T-cell (primary cell): ENCODE results near the gene GJA3. TPM values are rescaled to one million over a fixed set of nuclear protein-coding genes. Genes with fewer than 3 reads are reported as not detected.
A peak's percentile ranks its signal among the peaks of the same experiment; 100 is the strongest.

Source experiments
- ATAC-seq, 4 experiments: fragments of 200-7000 bp in 3 of 4; fragments of 150-1000 bp in 1 of 4; cut with Tn5 transposase; replicated peaks in 1 of 4; 1 replicate in 3 of 4; 2 replicates in 1 of 4; pipeline ENCODE4 v1.10.0; 2021; ENCODE audit warnings: moderate library complexity in 3 of 4, mild to moderate bottlenecking in 2 of 4, moderate number of reproducible peaks in 1 of 4
- CTCF ChIA-PET, 2 donors: fragments of 300-600 bp; sonication (Branson Sonifier 250); formaldehyde crosslinking; loops; one replicate each; lab custom pipeline; 2022; ENCODE audit warnings: antibody characterized with exemption in 2 of 2; lab: Charles Lee
- POLR2A ChIA-PET, 2 donors: fragments of 300-600 bp; sonication (Branson Sonifier 250); formaldehyde crosslinking; loops; one replicate each; lab custom pipeline; 2022; ENCODE audit warnings: antibody characterized with exemption in 2 of 2; lab: Charles Lee
- DNase-seq, 35 experiments: peaks; one replicate each; pipeline versions ENCODE4 v3.0.0 to v3.0.0-alpha.2; 2013 to 2023
- H3K27ac ChIP-seq: one replicate; pipeline ENCODE4 v1.5.1; 2013; ENCODE audit warnings: low read length
- H3K27me3 ChIP-seq, 2 experiments: replicated peaks in 1 of 2; 1 replicate in 1 of 2; 2 replicates in 1 of 2; pipeline versions ENCODE4 v1.6.1 to v1.7.0; 2013; ENCODE audit warnings: low read length in 1 of 2, mixed read lengths in 1 of 2; ENCODE audit not compliant: control insufficient read depth in 2 of 2, insufficient read depth in 2 of 2; ENCODE audit errors: extremely low read depth in 1 of 2
- H3K36me3 ChIP-seq, 2 donors: 1 replicate in 1 of 2; 2 replicates in 1 of 2; pipeline versions ENCODE4 v1.6.1 to v1.7.0; 2013; ENCODE audit warnings: low read length in 1 of 2; ENCODE audit not compliant: control insufficient read depth in 2 of 2, insufficient read depth in 1 of 2; ENCODE audit errors: extremely low read depth in 1 of 2
- H3K4me1 ChIP-seq, 2 experiments: 1 replicate in 1 of 2; 2 replicates in 1 of 2; pipeline versions ENCODE4 v1.6.1 to v1.7.0; 2013; ENCODE audit warnings: low read length in 2 of 2, mixed read lengths in 1 of 2; ENCODE audit not compliant: insufficient read depth in 2 of 2, control insufficient read depth in 1 of 2; ENCODE audit errors: extremely low read depth in 1 of 2
- H3K4me3 ChIP-seq, 2 donors: 1 replicate in 1 of 2; 2 replicates in 1 of 2; pipeline versions ENCODE4 v1.5.1 to v1.7.0; 2013; ENCODE audit warnings: mild to moderate bottlenecking in 2 of 2, low read length in 1 of 2, moderate library complexity in 1 of 2; ENCODE audit not compliant: control insufficient read depth in 1 of 2; ENCODE audit errors: extremely low read depth in 1 of 2
- H3K9me3 ChIP-seq: 2 replicates; pipeline ENCODE4 v1.7.0; 2013
- H3K27ac Mint-ChIP-seq, 2 donors: one replicate each; pipeline ENCODE4 v1.8.0; 2020 to 2021; ENCODE audit warnings: mild to moderate bottlenecking in 2 of 2, mixed read lengths in 2 of 2
- H3K27me3 Mint-ChIP-seq, 2 donors: one replicate each; pipeline ENCODE4 v1.8.0; 2021 to 2022; ENCODE audit warnings: mixed read lengths in 2 of 2
- H3K36me3 Mint-ChIP-seq: one replicate; pipeline ENCODE4 v1.8.0; 2021; ENCODE audit warnings: mixed read lengths
- H3K4me1 Mint-ChIP-seq, 3 donors: one replicate each; pipeline ENCODE4 v1.8.0; 2020 to 2022; ENCODE audit warnings: mixed read lengths in 3 of 3, mild to moderate bottlenecking in 1 of 3
- H3K4me3 Mint-ChIP-seq, 3 donors: one replicate each; pipeline ENCODE4 v1.8.0; 2020 to 2022; ENCODE audit warnings: mild to moderate bottlenecking in 3 of 3, mixed read lengths in 3 of 3, moderate library complexity in 3 of 3
- H3K9me3 Mint-ChIP-seq, 3 donors: one replicate each; pipeline ENCODE4 v1.8.0; 2020 to 2022; ENCODE audit warnings: mixed read lengths in 3 of 3
- WGBS: methylation state at CpG from one replicate; pipeline ENCODE4 v1.1.5; 2013; ENCODE audit warnings: missing lambda C conversion rate; ENCODE audit not compliant: insufficient coverage; 5-methylcytosine and 5-hydroxymethylcytosine counted together
- total RNA-seq, 35 experiments: library from RNA in 6 of 35; stranded (reverse) in 6 of 35; fragments of 120-200 nt in 1 of 35; gene quantifications; one replicate each; pipeline versions ENCODE4 v1.2.1 to v1.2.4 and lab custom pipeline; 2013 to 2026

GJA3 gene
- total RNA-seq, 5 donors from 2014 or later (not counting 1 experiment from before 2014, with no cell fraction given) = 0.10 to 0.93 (median 0.42) TPM

DNA sequence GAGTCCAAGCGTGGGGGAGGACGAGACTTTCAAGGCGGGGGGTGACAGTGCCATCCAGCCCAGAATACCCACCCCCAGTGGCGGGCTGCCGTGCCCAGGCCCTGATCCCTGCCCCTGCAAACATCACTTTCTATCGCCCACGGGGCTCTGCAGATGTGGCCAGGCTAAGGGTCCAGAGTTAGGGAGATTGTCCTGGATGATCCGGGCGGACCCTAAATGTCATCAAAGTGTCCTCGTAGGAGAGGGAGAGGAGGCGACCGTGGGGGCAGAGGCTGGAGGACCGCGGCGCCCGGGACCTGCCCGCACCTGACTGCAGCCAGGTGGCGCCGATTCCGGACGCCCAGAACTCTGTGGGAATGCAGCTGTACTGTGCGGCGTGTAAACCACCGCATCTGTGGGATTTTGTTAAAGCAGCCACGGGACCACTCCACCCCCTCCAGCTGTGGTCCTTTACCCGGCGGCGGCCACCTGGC, 32.4 kb downstream of the GJA3 start:
- Mint-ChIP-seq H3K27ac (no peak overlapping the region), H3K36me3 (no peaks in the 10 kb centered on the region), H3K4me3 (peak overlapping the region; percentile 47 to 69 (median 61)), H3K27me3 (peaks cover 10 to 30% of the 10 kb centered on the region in 2 donors), H3K4me1 (peaks cover 0 to 8% (median 5%) of the 10 kb centered on the region in 3 donors), H3K9me3 (no peaks in the 10 kb centered on the region)
- ChIA-PET POLR2A (interaction anchor here (0.6 kb wide), 2 partner anchors 150 to 793 kb away, joined by 3 to 4 read pairs; no protein-coding TSS in a partner anchor), CTCF (interaction anchor here (0.9 to 2.0 kb wide), 4 partner anchors 10 to 35 kb away, joined by 3 to 6 read pairs (median 4); no protein-coding TSS in a partner anchor)
- DNase-seq = peak in 4 of 35 experiments; percentile 6 to 31 (median 12)
- 5% methylated on average over 21 of the region's 28 CpGs for WGBS
- Histone ChIP-seq H3K4me3 (peak overlapping the region; percentile 53 to 67), H3K36me3 (no peaks in the 10 kb centered on the region), H3K9me3 (no peaks in the 10 kb centered on the region), H3K27me3 (peaks cover 7 to 65% of the 10 kb centered on the region in 2 experiments), H3K27ac (no peak overlapping the region), H3K4me1 (peaks cover 0 to 20% of the 10 kb centered on the region in 2 experiments)
- peak; percentile 19 to 43 (median 34) for ATAC-seq

DNA sequence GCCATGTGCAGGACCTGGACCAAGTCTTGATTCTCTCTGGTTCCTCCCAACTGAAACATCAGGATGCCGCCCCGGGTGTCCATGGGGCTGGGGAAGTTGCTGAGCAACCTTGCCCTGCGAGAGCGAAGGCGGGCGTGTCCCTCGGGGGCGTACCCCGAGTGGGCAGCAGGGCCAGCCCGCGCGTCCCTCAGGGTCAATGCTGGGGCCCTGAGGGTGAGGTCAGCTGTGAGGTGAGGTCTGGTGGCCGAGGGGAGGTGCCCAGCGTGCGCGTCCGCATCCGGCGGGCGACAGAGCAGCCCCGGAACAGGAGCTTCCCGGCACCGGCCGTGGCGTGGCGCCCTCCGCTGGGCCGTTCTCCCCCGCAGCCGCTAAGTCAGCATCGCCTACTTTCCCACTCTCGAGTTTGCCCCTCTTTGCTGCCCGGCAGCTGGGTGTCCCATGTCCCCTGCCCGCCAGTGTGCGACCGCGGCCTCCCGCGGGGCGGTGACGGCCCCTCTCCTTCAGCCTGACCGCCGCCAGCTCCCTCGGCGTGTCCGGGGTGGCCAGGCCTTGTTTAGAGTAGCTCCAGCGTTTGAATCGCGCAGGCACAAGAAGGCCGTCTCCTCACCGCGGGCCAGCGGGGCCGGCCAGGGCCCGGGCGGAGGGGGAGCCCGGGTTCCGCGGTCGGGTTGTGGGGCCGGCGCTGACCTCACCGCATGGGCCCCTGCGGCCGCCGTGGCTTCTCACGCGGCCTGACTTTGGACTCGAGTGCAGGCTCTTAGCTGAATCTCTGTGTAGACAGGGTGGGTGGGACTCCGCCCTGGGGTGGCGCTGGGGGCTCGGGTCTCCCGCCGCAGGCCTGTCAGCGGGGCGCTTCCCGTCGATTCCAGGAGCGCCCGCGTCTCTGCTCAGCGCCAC, 33.0 kb downstream of the GJA3 start:
- under 1% methylated on average over 74 of the region's 82 CpGs for WGBS

DNA sequence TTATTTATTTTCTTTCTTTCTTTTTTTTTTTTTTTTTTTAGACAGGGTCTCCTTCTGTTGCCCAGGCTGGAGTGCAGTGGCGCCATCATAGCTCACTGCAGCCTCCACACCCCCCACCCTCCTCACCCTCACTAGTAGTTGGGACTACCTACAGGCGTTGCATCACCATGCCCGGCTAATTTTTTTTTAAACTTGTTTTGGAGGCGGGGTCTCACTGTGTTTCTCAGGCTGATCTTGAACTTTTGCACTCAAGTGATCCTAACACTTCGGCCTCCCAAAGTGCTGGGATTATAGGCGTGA, 33.6 kb downstream of the GJA3 start:
- no peak overlapping the region for H3K27ac ChIP-seq
- no peaks in the 10 kb centered on the region for H3K9me3 ChIP-seq
- ChIA-PET CTCF (interaction anchor here (0.6 to 2.0 kb wide), 8 partner anchors 8 to 1935 kb away, joined by 3 to 6 read pairs (median 4); no protein-coding TSS in a partner anchor), POLR2A (interaction anchor here (0.6 to 0.7 kb wide), 4 partner anchors 21 to 298 kb away, joined by 4 to 11 read pairs (median 4); no protein-coding TSS in a partner anchor)
- Mint-ChIP-seq H3K9me3 (no peaks in the 10 kb centered on the region), H3K4me3 (peak overlapping the region; percentile 61 to 62 (median 62)), H3K27me3 (peaks cover 4 to 25% of the 10 kb centered on the region in 2 donors), H3K4me1 (peaks cover 0 to 8% (median 5%) of the 10 kb centered on the region in 3 donors), H3K36me3 (no peaks in the 10 kb centered on the region), H3K27ac (no peak overlapping the region)
- H3K27me3 ChIP-seq = peaks cover 7 to 60% of the 10 kb centered on the region in 2 experiments
- no peaks in the 10 kb centered on the region for H3K36me3 ChIP-seq
- H3K4me1 ChIP-seq = peaks cover 0 to 20% of the 10 kb centered on the region in 2 experiments
- WGBS = 10% methylated on average over 5 of the region's 6 CpGs
- H3K4me3 ChIP-seq = peak overlapping the region; percentile 53 to 67
- ATAC-seq = peak in 3 of 4 experiments; percentile 10 to 54 (median 24)
- DNase-seq = peak in 2 of 35 experiments; percentile 6 to 19

More for the DNA sequence above, 33.0 kb downstream of the GJA3 start:
- Histone ChIP-seq H3K9me3 (no peaks in the 10 kb centered on the region), H3K36me3 (no peaks in the 10 kb centered on the region), H3K27me3 (peaks cover 7 to 62% of the 10 kb centered on the region in 2 experiments), H3K4me3 (peak overlapping the region; percentile 53 to 67), H3K4me1 (peaks cover 0 to 20% of the 10 kb centered on the region in 2 experiments), H3K27ac (no peak overlapping the region)
- Mint-ChIP-seq H3K27me3 (peaks cover 5 to 27% of the 10 kb centered on the region in 2 donors), H3K36me3 (no peaks in the 10 kb centered on the region), H3K4me3 (peak overlapping the region; percentile 61 to 69 (median 62)), H3K4me1 (peaks cover 0 to 8% (median 5%) of the 10 kb centered on the region in 3 donors), H3K27ac (no peak overlapping the region), H3K9me3 (no peaks in the 10 kb centered on the region)
- ChIA-PET CTCF (interaction anchor here (0.6 to 2.0 kb wide), 8 partner anchors 9 to 1935 kb away, joined by 3 to 6 read pairs (median 4); no protein-coding TSS in a partner anchor), POLR2A (interaction anchor here (0.6 to 0.7 kb wide), 3 partner anchors 21 to 793 kb away, joined by 3 to 11 read pairs (median 4); no protein-coding TSS in a partner anchor)
- peak in 14 of 35 experiments; percentile 8 to 54 (median 30) for DNase-seq
- ATAC-seq = peak; percentile 69 to 80 (median 77)

DNA sequence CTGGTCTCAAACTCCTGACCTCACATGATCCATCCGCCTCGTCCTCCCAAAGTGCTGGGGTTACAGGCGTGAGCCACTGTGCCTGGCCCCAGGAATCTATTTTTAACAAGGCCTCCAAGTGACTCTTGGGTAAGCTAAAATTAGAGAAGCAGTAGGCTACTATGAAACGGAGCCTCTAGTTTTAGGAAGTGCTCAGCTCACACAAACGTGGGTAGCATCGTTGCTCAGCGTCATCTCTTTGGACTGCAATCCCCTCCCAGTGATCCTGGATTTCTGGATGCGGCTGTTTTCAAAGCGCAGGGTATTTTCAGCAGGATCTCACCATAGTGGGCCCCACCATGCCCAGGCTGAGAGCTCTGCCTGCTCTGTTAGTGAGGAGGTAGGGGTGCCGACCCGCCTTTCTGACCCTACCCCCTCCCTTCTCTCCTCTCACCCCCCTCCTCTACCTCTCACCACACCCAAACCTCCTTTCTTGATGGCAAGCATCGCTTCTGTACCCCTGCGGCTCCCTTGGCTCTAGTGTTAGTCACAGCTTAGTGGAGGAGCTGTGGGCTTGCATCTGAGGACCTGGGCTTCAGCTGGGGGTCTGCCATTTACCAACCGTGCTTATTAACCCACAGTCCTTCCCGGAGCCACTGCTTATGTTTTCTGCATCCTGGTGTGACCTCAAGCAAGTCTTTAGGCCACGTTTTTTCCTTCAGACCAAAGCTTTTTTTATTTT, 34.2 kb downstream of the GJA3 start:
- no peaks in the 10 kb centered on the region for H3K9me3 ChIP-seq
- WGBS = 66% methylated on average over 9 of the region's 16 CpGs
- Mint-ChIP-seq H3K27me3 (peaks cover 4 to 25% of the 10 kb centered on the region in 2 donors), H3K4me3 (peak overlapping the region in 2 of 3 donors; percentile 45 to 61), H3K4me1 (peaks cover 0 to 8% (median 5%) of the 10 kb centered on the region in 3 donors), H3K9me3 (no peaks in the 10 kb centered on the region), H3K36me3 (no peaks in the 10 kb centered on the region), H3K27ac (no peak overlapping the region)
- no peak overlapping the region for H3K4me3 ChIP-seq
- ChIA-PET CTCF (interaction anchor here (0.6 to 2.0 kb wide), 7 partner anchors 9 to 1936 kb away, joined by 3 to 6 read pairs (median 3); no protein-coding TSS in a partner anchor), POLR2A (interaction anchor here (0.6 to 0.8 kb wide), 5 partner anchors 20 to 427 kb away, joined by 3 to 11 read pairs (median 4); no protein-coding TSS in a partner anchor)
- H3K27me3 ChIP-seq = peaks cover 7 to 55% of the 10 kb centered on the region in 2 experiments
- peaks cover 0 to 20% of the 10 kb centered on the region in 2 experiments for H3K4me1 ChIP-seq
- ATAC-seq (no peak), DNase-seq (no peak)
- no peaks in the 10 kb centered on the region for H3K36me3 ChIP-seq
- H3K27ac ChIP-seq = no peak overlapping the region

DNA sequence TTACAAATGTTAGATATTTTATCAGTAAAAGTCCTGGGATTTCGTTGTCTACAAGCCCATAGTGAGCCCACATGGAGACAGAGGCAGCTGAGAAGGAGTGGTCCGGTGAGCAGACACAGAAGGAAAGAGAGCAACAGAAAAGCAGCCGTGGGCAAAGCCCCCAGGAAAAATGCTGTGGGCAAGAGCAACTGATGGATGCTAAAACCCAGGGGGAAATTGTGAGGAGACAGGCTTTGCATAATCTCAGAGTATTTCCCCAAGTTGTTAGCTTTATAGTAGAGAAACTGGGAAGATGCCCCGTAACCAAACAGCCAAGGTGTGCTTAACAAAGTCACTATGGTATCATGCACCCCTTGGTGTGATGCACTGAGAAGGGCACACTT, 35.1 kb downstream of the GJA3 start:
- Mint-ChIP-seq H3K9me3 (no peaks in the 10 kb centered on the region), H3K36me3 (no peaks in the 10 kb centered on the region), H3K4me1 (peaks cover 0 to 12% (median 9%) of the 10 kb centered on the region in 3 donors), H3K4me3 (no peak overlapping the region), H3K27me3 (peaks cover 4 to 25% of the 10 kb centered on the region in 2 donors), H3K27ac (no peak overlapping the region)
- ATAC-seq (no peak), DNase-seq (no peak)
- peaks cover 7 to 47% of the 10 kb centered on the region in 2 experiments for H3K27me3 ChIP-seq
- H3K4me1 ChIP-seq = peaks cover 0 to 25% of the 10 kb centered on the region in 2 experiments
- no peak overlapping the region for H3K27ac ChIP-seq
- CTCF ChIA-PET = interaction anchor here (0.5 to 0.6 kb wide), 2 partner anchors 36 to 1066 kb away, joined by 6 to 7 read pairs; no protein-coding TSS in a partner anchor
- POLR2A ChIA-PET = interaction anchor here in 1 of 2 donors (0.8 kb wide), 1 partner anchor 426 kb away, joined by 3 read pairs; no protein-coding TSS in a partner anchor
- H3K4me3 ChIP-seq = no peak overlapping the region
- 89% methylated on average over 4 of the region's 4 CpGs for WGBS
- no peaks in the 10 kb centered on the region for H3K36me3 ChIP-seq
- H3K9me3 ChIP-seq = no peaks in the 10 kb centered on the region
